GM18909 (cell line): ENCODE measurements around the gene KRTAP5-2.
"Not testable (repeated sequence)": the region's sequence is repeated elsewhere in the genome, so short reads cannot be mapped to it uniquely, and the experiment has no call there.

Experiments
- ATAC-seq: cut with Tn5 transposase; IDR thresholded peaks from one replicate; pipeline ENCODE4 v1.9.1; 2021; ENCODE audit warnings: mild to moderate bottlenecking; ENCODE audit not compliant: unreplicated experiment, poor library complexity

KRTAP5-2 gene

DNA sequence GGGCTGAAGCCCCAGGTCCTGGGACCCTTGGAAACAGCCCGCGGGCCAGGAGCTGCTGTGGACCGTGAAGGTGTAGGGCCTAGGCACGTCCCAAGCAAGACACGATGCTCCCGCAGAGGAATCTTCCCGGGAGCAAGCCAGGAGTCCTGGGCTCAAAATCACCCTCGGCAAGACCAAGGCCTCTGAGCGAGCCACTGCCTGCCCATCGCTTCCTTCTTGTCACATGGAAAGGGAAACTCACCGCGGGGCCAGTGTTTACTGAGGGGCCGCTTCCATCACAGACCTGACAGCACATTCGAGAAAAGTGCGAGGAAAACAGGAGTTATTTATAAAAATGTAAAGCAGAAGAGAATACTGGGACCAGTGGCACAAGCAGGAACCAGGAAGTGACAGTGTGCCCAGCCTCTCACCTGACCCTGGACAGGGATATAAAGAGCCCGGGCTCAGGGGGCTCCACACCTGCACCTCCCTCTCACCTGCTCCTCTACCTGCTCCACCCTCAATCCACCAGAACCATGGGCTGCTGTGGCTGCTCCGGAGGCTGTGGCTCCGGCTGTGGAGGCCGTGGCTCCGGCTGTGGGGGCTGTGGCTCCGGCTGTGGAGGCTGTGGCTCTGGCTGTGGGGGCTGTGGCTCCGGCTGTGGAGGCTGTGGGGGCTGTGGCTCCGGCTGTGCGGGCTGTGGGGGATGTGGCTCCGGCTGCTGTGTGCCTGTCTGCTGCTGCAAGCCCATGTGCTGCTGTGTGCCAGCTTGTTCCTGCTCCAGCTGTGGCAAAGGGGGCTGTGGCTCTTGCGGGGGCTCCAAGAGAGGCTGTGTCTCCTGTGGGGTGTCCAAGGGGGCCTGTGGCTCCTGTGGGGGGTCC lies 31.5 kb upstream of the KRTAP5-2 start, which contains the start of gene KRTAP5-5:
Gene KRTAP5-5, plus strand, starts transcription at position 450 of the 860 bp plus-strand sequence. Its CDS starts 66 bp downstream, at position 516.
- no peak for ATAC-seq

DNA sequence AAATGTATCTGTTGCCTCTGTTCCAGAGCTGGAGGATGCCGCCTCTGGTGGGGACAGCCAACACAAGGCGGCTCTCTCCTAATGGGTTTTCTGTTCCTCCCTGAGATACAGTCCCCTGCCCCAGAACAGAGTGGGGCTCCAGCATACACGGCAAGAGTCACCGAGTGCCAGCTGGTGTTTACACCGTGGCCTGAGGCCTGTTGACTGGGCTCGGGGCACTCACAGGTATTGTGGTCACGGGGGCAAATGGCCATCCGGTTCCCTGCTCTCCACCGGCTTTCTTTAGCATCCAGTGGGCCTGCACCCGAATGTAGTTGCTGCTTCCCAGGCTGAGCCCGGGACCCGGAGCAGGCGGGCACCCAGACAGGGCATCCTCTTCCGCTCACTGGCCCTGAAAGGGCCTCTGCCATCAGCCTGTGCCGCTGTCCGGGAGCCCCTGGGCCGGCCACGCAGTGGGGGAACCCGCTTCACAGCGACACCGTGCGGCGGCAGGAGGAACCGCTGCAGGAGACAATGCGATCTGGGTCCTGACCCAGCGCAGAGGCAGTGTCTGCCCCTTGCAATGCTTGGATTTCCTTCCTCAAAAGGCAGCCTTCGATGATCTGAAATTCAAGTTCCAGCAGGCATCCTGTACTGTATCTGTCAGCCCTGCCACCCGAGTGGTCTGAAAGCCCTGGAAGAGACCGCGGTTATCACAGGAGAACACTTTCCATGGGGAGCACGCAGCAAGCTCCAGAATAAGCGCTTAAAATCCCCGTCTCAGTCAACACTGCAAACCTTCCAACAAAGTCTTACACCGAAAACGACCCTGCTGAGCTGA lies 30.6 kb upstream of the KRTAP5-2 start:
- no peak for ATAC-seq

GRCh38 chr11:1625541-1625940 lies 27.4 kb upstream of the KRTAP5-2 start:
- ATAC-seq = no peak

- no peak for ATAC-seq
Measured at GRCh38 chr11:1624621-1625020, 26.5 kb upstream of the KRTAP5-2 start.

GRCh38 chr11:1623716-1624115 lies 25.6 kb upstream of the KRTAP5-2 start:
- no peak for ATAC-seq

DNA sequence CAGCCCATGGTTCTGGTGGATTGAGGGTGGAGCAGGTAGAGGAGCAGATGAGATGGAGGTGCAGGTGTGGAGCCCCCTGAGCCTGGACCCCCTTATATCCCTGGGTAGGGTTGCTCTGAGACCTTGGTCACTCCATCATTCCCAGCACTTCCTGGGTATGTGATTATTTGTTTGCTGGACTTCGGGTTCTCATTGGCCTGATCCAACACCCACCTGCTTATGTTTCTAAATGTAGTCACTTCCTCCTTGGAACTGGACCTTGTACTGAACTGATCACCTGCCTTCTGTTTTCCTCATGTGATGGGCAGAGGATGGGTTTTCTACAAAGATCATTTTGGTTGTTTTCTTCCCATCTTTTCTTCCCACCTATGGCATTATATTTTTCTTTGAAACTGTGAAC lies 24.0 kb upstream of the KRTAP5-2 start, which contains the start of gene KRTAP5-4:
Gene KRTAP5-4, minus strand, starts transcription at position 53 of the 400 bp plus-strand sequence. Its CDS starts 45 bp downstream, at position 8.
- ATAC-seq = no peak

DNA sequence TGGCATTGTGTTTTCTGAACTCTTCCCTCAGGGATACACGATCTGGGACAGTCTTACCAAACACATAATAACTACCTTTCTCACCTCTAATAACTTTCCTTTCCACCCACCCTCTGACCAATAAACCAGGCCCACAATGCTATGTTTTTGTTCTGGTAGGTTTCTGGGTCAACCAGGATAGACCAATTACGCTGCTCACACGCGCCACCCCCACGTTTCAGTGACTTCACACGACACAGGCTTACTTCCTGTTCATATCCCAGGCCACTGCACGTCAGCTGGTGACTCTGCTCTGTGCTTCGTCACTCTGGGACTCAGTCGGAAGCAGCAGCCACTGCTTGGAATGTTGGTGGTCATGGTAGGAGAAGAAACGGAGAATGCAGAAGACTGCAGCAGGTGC lies 21.4 kb upstream of the KRTAP5-2 start:
- ATAC-seq = no peak

DNA sequence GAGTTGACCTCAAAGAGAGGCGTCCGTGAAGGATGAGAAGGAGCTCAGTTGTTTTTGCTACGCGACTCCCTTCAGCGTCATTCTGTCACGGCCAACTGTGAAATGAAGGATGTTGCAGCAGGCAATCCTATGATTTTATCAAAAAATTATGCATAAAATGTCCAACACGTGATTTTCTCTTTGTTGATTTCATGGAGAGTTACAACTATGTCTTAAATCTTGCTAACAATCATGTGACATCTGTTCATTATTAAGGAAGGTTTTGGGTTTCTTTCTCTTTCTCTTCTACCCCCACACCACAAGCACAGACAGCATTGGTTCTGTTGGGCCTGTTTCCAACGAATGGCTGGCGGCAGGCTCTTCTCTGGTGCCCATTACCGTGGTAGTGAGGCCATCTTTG lies 20.1 kb upstream of the KRTAP5-2 start:
- no peak for ATAC-seq

- ATAC-seq = no peak
Measured at GRCh38 chr11:1608363-1608762, 10.3 kb upstream of the KRTAP5-2 start, which contains the start of gene KRTAP5-3. Gene KRTAP5-3 (minus strand): TSS chr11:1608463. CDS start chr11:1608385, 78 bp downstream.

DNA sequence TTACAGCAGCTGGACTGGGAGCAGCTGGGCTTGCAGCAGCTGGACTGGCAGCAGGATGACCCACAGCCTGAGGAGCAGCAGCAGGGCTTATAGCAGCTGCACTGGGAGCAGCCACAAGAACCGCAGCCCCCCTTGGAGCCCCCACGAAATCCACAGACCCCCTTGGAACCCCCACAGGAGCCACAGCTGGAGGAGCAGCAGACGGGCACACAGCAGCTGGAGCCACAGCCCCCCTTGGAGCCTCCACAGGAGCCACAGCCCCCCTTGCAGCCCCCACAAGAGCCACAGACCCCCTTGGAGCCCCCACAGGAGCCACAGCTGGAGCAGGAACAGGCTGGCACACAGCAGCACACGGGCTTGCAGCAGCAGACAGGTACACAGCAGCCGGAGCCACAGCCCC lies 9.8 kb upstream of the KRTAP5-2 start:
- ATAC-seq = not testable (repeated sequence)

DNA sequence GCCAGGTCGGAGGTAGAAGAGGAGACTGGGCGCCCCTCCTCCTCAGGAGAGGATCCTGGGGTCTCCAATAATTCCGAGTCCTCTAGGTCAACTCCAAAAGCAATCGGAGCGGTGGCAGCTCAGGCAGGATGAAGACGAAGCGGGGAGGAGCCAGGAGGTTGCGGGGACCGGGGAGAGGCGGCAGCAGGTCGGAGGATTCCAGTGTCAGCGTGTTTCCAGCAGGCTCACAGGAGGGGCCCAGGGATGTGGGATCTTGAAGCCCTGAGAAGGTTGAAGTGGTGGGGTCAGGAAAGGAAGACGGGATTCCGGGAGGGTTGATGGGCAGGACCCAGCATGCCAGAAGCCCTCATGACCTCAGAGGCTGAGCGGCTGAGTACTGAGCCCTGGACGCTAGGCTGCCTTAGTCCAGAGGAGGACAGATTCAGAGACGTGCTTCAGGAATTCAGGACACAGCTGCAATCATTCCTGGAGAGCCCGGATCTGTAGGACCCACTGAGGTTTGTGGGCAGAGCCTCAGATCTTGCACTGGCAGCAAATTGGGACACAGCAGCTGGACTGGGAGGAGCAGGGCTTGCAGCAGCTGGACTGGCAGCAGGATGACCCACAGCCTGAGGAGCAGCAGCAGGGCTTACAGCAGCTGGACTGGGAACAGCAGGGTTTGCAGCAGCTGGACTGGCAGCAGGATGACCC lies 9.2 kb upstream of the KRTAP5-2 start:
- not testable (repeated sequence) for ATAC-seq

DNA sequence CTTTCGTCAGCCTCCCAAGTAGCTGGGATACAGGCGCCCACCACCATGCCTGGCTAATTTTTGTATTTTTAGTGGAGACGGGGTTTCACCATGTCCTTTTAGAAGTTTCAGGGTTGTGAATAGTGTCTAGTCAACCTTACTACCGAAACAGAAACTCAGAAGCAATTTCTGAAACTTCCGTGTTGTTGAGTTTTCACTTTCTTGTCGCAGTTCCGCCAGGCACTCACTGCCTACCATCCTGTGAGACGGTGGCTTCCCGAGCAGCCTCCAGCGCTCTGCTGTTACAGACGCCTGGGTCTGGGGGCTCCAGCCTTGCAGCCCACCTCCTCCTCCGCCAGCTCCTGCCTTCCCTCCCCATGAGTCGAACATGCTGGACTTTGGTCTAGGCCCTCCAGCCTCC lies 7.8 kb upstream of the KRTAP5-2 start:
- ATAC-seq = peak; percentile 81

DNA sequence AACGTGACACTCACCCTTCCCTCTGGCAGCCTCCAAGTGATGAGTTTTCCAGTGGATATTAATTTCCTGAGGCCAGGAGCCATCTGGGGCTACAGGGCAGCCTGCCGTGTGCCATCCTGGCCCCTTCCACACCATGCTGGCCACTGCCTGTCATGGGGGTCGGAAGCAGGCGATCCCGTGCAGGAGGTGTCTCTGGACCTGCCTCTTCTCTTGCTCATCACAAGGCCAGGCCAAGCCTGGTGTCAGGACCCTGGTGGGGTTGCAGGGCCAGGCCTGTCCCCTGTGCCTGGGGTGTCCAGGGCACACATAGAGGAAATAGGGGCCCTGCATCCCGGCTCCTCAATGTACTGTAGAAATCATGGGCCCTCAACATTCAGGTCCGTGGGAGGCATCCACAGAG lies 6.6 kb upstream of the KRTAP5-2 start:
- no peak for ATAC-seq

DNA sequence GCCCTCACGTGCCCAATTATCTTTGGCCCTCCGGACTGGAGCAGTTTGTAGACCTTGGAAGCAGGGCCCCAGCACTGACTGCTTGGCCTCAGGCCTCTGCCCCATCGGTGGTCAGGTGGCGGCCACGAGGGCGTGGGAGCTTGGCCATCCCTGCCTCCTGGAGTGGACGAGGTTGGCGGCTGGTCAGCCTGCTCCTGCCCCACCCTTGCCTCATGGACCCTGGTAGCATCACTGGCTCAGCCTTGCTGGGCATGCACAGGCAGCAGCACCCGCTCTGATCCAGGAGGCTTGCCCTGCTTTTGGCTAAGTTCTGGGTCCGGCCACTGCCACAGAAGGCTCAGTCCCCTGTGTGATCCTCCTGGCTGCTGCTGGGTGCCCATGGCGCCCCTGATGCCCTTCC lies 6.1 kb upstream of the KRTAP5-2 start:
- ATAC-seq = no peak

GRCh38 chr11:1603629-1604028 lies 5.5 kb upstream of the KRTAP5-2 start:
- ATAC-seq = no peak

- not testable (repeated sequence) for ATAC-seq
Measured at GRCh38 chr11:1601663-1602062, 3.6 kb upstream of the KRTAP5-2 start.

DNA sequence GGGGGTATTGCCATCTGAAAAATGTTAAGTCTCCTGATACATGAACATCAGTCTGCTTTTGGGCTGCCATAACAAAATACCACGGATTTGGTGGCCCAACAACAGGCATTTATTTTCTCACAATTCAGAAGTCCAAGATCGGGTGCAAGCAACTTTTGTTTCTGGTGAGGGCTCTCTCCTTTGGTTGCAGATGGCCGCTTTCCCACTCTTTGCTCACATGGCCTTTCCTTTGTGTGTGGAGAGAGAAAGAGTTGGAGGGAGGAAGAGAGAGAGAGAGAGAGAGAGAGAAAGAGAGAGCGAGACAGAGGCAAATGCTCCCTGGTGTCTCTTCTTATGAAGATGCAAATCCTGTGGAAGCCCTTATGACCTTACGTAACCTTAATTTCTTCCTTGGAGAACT lies 2.5 kb upstream of the KRTAP5-2 start:
- no peak for ATAC-seq

DNA sequence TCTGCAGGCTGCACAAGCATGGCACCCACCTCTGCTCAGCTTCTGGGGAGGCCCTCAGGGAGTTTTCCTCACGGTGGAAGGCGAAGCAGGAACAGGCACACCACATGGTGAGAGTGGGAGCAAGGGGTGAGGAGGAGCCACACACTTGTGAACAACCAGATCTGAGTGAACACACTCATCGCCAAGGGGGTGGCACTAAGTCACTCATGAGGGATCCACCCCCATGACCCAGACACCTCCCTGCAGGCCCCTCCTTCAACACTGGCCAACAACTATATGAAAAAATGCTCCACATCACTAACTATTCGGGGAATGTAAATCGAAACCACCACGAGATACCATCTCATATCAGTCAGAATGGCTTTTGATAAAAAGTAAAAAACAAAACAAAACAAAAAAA lies 722 bp upstream of the KRTAP5-2 start:
- no peak for ATAC-seq

- not testable (repeated sequence) for ATAC-seq
Measured at GRCh38 chr11:1598406-1598805, 312 bp upstream of the KRTAP5-2 start.

DNA sequence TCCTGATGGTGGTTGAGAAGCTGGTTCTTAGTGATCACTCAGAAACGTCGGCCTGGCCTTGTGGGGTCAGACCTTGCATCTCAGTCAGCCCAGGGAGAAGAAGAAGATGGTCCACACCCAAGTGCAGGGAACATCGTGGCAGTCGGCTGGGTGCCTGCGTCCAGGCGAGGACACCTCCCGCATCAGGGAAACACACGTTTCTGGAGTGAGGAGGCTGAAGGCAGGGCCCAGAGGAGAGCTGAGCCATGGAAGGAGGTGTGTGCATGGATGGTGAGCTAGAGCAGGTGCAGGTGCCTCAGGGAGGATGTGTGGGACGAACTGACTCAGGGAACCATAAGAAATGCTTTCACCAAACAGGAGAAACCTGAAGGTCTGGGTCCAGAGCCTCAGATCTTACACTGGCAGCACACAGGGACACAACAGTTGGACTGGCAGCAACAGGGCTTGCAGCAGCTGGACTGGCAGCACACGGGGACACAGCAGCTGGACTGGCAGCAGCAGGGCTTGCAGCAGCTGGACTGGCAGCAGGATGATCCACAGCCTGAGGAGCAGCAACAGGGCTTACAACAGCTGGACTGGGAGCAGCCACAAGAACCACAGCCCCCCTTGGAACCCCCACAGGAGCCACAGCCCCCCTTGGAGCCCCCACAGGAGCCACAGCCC lies 632 bp downstream of the KRTAP5-2 start:
- no peak for ATAC-seq
